Fibroblast of skin of left biceps (primary cell): ENCODE results near the gene SAYSD1.
"Not testable (repeated sequence)": the region's sequence is repeated elsewhere in the genome, so short reads cannot be mapped to it uniquely, and the experiment has no call there.

Experiments
- DNase-seq, 2 experiments: peaks; one replicate each; pipeline ENCODE4 v3.0.0-alpha.2; 2013; ENCODE audit warnings: low read depth in 2 of 2

The SAYSD1 gene

DNA sequence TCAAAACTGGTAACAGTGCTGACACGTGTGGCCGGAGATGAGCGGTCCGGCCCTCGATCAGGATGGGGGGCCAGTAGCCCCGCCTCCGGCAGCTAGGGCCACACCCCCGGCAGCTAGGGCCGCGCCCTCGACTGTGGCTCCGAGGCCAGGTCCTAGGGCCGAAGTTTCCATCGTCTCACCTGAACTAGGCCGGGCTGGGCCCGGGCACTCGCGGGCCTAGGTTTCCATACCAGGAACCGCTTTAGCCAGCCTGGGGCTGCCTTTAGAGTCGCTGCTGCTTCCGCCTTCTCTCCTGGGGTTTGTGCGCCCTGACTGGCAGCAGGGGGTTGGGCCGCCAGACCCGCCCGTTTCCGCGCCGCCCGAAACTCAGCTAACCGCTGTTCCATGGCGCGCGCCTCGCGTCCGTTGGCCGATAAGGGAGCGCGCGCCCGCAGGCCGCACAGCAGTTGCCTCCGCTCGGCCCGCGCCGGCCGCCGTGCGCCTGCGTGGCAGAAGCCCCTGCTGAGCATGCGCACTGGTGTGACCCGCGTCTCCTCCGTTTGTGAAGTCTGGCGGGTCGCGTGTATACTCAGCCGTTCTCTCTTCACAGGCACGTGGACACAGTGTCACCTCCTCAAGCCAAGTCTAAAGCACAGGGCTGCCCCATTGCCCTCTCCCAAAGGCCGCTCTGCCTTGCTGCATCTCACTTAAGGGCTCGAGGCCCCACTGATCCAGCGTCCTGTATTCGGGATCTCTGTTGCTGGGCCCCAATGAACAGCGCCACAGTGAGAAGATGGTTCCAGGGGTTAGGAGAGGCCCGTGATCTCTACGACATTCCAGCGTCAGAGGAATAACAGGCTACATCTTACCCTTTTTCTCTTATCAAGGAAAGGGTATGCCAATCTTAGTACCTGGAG lies at the start of gene SAYSD1:
SAYSD1 (minus strand) TSS at position 483 of the 896 bp plus-strand sequence; CDS start at position 386, 97 bp downstream.
- peak; percentile 74 to 75 for DNase-seq

GRCh38 chr6:39157511-39157910 lies 42.5 kb upstream of the SAYSD1 start:
- no peak for DNase-seq

GRCh38 chr6:39156801-39157200 lies 41.8 kb upstream of the SAYSD1 start:
- DNase-seq, result no peak

- DNase-seq, result no peak
Measured at GRCh38 chr6:39154705-39155104, 39.7 kb upstream of the SAYSD1 start.

DNA sequence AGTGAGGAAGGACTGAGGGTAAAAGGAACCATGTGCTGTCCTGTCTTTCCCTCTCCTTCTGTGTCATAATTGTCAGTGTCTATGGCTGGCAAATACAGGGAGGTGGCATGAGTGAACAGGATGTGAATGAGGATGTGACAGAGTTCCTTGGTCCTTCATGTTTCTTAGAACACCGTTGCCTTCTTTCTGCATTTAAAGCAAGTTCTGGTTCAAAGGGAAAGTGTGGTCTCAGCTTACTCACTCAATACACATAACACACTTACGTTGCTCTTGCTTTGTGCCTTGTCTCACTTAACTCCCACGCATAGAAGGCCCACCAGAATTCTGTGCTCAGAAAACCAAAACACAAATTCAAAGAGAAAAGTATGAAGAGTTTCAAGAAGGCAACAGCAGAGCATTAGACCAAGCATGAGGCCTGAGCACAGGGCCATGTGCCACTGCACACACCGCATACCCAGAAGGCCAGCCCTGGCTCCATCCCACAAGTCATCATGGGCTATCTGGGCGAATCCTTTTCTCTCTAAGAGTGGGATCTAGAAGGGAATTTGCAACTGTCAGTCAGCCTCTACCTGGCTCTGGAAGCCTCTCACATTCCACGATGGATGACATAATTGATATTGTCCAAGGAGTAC lies 38.9 kb upstream of the SAYSD1 start:
- no peak for DNase-seq

- DNase-seq, result no peak
Measured at GRCh38 chr6:39152262-39152661, 37.3 kb upstream of the SAYSD1 start.

GRCh38 chr6:39151211-39151610 lies 36.2 kb upstream of the SAYSD1 start:
- no peak for DNase-seq

DNA sequence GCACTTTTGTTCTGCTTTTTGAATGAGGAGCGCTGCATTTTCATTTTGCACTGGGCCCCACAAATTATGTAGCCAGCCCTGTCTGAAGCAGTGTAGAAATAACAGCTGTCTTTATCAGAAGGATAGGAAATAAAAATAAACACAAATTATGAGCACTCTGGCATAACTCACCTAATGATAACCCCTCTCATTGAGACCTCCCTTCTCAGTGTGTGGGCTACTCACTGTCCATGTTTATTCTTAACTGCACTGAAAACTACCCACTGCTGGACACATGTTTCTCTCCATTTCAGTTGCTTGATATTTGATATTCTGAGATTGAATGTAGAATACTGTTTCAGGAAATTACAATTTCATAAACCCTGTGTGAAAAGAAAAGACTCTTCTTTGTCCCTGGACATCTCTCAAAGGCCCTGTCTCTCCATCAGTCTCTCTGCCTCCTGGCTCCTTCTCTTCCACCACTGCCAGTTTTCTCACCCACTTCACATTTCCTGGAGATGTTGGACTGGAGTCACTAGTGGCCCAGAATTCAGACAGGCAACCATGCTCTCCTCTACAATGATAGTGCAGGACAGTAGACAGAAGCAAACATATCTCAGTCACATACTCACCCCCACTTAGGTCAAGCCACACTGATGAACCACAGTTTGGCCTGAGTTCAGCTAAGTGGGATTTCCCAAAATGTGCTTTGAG lies 29.6 kb upstream of the SAYSD1 start:
- no peak for DNase-seq

GRCh38 chr6:39143238-39143930 lies 28.4 kb upstream of the SAYSD1 start:
- DNase-seq, result no peak

DNA sequence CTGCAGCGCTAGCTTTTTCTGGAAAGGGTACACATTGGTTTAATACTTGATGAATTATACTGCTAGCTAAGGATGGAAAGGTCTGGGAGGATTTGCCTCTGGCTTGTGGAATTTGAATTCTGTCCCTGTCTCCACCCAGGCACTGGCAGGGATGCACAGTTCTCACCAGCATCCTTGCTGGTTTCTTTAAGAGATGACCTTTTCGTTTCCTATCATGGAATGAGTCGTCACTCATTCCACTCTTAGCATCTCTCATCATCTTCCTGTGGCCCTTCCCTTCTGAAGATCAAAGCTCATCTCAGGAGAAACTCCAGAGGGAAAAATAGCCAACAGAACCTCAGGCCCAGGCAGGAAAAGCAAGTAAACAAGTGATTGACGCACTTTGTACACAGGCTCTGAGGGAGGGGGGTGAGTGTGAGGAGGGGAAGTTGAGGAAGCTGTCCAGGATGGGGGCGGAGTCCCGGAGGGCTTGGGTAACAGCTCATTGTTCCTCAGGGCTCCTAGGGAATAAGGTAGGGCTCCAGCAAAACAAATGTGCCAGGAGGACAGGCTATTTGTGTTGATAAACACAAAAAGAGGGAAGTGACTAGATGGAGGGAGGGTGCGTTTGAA lies 25.7 kb upstream of the SAYSD1 start:
- DNase-seq, result no peak

GRCh38 chr6:39137245-39137644 lies 22.3 kb upstream of the SAYSD1 start:
- no peak for DNase-seq

DNA sequence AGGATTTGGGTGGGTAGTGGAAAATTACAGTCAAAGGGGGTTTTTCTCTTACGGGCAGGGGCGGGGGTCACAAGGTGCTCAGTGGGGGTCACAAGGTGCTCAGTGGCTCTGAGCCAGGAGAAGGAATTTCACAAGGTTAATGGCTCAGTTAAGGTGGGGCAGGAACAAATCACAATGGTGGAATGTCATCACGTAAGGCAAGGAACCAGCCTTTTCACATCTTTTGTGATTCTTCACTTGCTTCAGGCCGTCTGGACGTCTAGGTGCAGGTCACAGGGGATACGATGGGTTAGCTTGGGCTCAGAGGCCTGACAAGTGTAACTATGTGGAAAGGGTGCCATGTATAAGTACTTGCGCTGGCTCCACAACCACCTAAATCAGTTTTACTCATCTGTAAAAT lies 21.2 kb upstream of the SAYSD1 start:
- DNase-seq, result not testable (repeated sequence)

DNA sequence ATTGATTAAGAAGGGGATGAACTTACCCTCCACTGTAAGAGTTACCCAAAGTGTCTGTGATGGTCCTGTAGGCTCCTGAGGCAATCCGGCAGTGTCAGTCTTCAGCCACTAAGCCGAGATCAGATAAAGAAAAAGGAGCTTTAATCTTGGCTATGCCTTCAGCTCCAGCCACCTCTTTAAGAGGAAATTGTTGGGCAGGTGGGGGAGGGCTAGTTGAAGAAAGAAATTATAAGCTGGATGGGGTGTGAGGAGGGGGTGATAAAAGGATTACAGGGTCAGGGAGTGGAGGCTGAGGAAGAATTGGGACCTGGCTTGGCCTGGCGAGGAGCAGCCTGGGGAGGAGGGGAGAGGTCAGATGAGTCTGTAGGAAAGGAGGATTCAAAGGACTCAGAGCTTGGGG lies 19.8 kb upstream of the SAYSD1 start:
- DNase-seq, result not testable (repeated sequence)

DNA sequence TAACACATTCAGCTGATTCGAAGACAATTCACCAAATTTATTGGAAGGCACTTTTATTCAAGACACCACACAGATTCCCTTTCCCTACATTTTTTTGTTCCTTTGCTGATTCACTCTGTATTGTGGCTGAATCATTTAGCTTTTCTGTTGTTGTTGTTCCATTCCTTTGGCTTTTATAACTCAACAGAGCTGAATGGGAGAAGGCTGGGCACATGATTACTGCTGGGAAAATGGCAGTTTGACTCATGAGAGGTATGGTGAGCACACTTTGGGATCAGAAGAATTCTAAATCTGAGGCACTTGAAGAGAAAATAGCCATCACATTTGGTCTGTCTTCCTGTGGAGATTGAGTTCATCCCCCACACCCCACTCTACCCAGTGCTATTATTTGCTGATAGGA lies 15.7 kb upstream of the SAYSD1 start:
- DNase-seq, result no peak

- no peak for DNase-seq
Measured at GRCh38 chr6:39128832-39129231, 13.8 kb upstream of the SAYSD1 start.

GRCh38 chr6:39128106-39128505 lies 13.1 kb upstream of the SAYSD1 start:
- no peak for DNase-seq

- no peak for DNase-seq
Measured at GRCh38 chr6:39124114-39124513, 9.1 kb upstream of the SAYSD1 start.

DNA sequence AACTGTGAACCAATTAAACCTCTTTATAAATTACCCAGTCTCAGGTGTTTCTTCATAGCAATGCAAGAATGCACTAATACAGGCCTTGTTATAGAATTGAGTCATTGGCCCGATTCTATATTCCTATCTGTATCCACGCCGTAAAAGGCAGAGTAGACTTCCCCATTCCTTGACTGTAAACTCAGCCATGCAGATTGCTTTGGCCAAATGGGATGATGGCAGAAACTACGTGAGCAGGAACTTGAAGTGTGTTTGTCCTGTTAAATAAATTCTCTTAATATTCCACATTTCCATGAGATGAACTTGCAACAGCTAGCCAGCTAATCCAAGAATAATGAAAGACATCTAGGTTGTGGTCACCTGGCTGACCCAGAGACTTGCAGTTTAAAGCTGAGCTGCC lies 3.9 kb upstream of the SAYSD1 start:
- no peak for DNase-seq

- DNase-seq, result no peak
Measured at GRCh38 chr6:39114388-39114703, 640 bp downstream of the SAYSD1 start.

GRCh38 chr6:39113788-39114187 lies 1.2 kb downstream of the SAYSD1 start:
- DNase-seq, result no peak

- no peak for DNase-seq
Measured at GRCh38 chr6:39111280-39111679, 3.7 kb downstream of the SAYSD1 start.
